GM19467 (cell line): Measurements from ENCODE around the gene SFXN2.
"Not testable (repeated sequence)": the region's sequence is repeated elsewhere in the genome, so short reads cannot be mapped to it uniquely, and the experiment has no call there.

Experiments
- ATAC-seq: cut with Tn5 transposase; IDR thresholded peaks from one replicate; pipeline ENCODE4 v1.9.1; 2021; ENCODE audit warnings: mild to moderate bottlenecking, moderate library complexity; ENCODE audit not compliant: unreplicated experiment

SFXN2 gene

GRCh38 chr10:102679596-102679995, 34.8 kb upstream of the SFXN2 start:
- no peak for ATAC-seq

- ATAC-seq: no peak
Measured at GRCh38 chr10:102681696-102682095, 32.7 kb upstream of the SFXN2 start.

GRCh38 chr10:102682416-102682815, 32.0 kb upstream of the SFXN2 start:
- no peak for ATAC-seq

- no peak for ATAC-seq
Measured at GRCh38 chr10:102682981-102683380, 31.5 kb upstream of the SFXN2 start.

GRCh38 chr10:102683736-102684135, 30.7 kb upstream of the SFXN2 start:
- no peak for ATAC-seq

GRCh38 chr10:102691285-102692066, 23.0 kb upstream of the SFXN2 start:
- no peak for ATAC-seq

GRCh38 chr10:102695401-102695800, 19.0 kb upstream of the SFXN2 start:
- not testable (repeated sequence) for ATAC-seq

GRCh38 chr10:102696736-102697135, 17.7 kb upstream of the SFXN2 start:
- no peak for ATAC-seq

GRCh38 chr10:102698894-102699293, 15.5 kb upstream of the SFXN2 start:
- ATAC-seq: no peak

GRCh38 chr10:102701272-102701671, 13.2 kb upstream of the SFXN2 start:
- no peak for ATAC-seq

GRCh38 chr10:102701796-102702195, 12.6 kb upstream of the SFXN2 start:
- no peak for ATAC-seq

GRCh38 chr10:102702742-102703141, 11.7 kb upstream of the SFXN2 start:
- ATAC-seq: no peak

- no peak for ATAC-seq
Measured at GRCh38 chr10:102704915-102705314, 9.5 kb upstream of the SFXN2 start.

GRCh38 chr10:102705531-102705930, 8.9 kb upstream of the SFXN2 start:
- ATAC-seq: no peak

GRCh38 chr10:102710609-102711008, 3.8 kb upstream of the SFXN2 start:
- ATAC-seq: no peak

- ATAC-seq: no peak
Measured at GRCh38 chr10:102712089-102712488, 2.3 kb upstream of the SFXN2 start.

- no peak for ATAC-seq
Measured at GRCh38 chr10:102712843-102713538, 1.4 kb upstream of the SFXN2 start.

GRCh38 chr10:102713539-102713813, 960 bp upstream of the SFXN2 start:
- ATAC-seq: no peak

GRCh38 chr10:102713814-102714620, 419 bp upstream of the SFXN2 start, which contains the start of gene ARL3:
TSS of gene ARL3 (minus strand) at chr10:102714397. CDS start at chr10:102714275, 122 bp downstream.
- peak; percentile 80 for ATAC-seq

- ATAC-seq: no peak
Measured at GRCh38 chr10:102715880-102716279, 1.4 kb downstream of the SFXN2 start.

- ATAC-seq: not testable (repeated sequence)
Measured at GRCh38 chr10:102716900-102717565, 2.6 kb downstream of the SFXN2 start.
